HG03457 (cell line): ENCODE data around the gene RHOBTB1.
"Not testable (repeated sequence)": the region's sequence is repeated elsewhere in the genome, so short reads cannot be mapped to it uniquely, and the experiment has no call there.

Experiments
- ATAC-seq: cut with Tn5 transposase; IDR thresholded peaks from one replicate; pipeline ENCODE4 v1.9.1; 2021; ENCODE audit warnings: moderate number of reproducible peaks; ENCODE audit not compliant: unreplicated experiment

RHOBTB1 gene

DNA sequence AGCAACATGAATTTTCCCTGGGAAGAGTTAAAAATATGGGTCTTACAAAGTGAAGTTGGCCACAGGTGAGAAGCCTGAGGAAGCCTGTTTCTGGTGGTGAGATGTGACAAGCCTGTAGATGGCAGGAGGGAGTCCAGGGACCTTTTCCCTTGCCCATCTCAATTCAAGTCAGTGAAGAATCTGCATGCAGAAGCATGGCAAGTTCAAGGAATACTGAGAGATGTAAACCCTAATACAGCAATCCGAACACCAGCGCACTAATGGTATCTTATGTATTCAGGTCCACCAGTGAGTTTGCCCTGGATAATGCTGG, 73.6 kb downstream of the RHOBTB1 start:
- ATAC-seq, result no peak

DNA sequence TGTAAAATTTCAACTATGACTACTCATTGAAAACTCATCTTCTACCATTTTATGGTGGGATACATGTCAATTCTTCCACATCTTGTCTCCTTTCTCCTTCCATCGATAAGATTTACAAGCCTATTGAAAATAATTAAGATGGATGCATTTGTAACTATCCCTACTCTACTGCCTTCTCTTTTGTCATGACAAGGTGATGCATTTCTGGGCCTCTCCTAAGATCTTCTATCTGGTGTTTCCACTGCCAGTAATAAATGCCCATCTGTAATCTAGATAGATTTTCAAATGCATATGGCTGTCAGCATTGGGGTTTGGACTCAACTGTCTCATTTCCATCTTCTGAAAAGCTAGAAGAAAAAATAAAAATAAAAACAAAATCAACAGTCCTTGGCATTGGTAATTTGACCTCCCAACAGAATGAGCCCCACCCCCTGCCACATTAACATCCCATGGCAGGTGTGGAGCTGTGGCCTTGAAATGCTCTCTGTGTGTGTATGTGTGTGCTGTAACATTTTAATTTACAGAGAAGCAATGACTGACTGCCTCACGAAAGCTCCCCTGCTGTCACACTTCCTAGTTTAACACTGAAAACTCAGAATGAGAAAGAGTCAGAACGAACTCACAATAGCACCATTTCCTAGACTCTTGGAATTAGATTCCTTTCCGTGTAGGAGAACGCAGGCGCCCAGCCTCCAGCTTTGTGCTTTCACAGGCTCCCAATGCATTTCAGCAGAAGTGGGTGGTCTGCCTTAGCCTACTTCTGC, 74.2 kb downstream of the RHOBTB1 start:
- ATAC-seq, result no peak

DNA sequence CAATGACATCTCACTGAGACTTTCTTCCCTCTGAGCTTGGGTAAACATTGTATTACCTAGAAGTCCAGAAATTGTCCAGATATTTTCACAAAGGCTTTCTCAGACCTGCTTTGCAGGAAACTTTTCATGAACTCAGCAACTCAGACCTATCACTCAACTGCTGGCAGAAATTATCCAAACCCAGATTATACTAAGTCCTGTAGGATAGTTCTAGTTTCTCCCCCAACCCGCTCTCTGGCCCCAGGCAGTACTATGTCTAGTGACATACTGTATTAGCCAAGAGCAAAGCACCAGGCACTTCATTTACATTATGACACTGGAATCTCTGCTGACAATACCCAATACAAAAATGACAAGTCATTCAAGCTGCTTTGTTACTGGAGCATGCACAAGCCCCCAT, 75.0 kb downstream of the RHOBTB1 start:
- ATAC-seq, result no peak

DNA sequence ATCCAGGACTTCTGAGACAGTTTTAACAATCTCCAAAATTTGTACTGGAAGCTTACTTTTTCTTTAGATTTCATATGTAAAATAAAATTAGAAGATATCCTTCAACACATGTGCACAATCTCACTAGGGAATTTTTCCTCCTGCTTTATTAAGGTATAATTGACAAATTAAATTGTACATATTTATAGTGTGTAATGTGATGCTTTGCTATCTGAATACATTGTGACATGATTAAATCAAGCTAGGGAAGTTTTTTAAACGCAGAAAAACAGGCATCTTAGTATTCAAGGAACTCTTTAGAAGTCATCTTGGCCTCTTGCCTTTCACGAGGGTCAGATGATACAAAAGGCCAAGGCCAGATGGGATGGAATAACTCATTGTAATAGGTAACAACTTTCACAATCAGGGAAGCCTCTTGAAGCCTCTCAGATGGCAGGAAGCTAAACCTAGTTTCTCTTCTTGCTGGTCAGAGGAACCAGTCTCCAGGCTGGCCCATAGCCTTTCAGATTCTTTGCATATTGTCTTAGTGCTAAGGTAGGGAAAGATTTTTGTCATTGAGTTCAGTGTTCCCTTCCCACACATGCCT, 78.7 kb downstream of the RHOBTB1 start:
- ATAC-seq, result no peak

DNA sequence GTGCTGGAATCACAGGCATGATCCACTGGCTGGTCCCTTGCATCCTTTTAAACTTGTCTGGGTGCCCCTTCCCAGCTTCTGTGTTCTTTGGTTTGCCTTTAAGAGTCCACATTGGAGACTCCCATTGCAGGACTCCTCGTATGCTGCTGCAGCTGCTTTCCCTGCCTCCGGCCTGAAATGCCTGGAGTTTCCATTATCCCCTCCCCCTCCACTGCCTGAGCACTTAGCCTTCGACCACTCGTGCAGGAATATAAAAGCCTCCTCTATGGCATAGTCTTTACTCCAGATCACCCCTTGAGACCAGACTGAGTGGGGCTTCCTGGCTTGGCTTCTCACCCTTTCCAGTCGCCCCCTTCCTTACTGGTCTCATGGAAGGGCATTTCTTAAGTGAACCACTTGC, 80.2 kb downstream of the RHOBTB1 start:
- ATAC-seq, result no peak

DNA sequence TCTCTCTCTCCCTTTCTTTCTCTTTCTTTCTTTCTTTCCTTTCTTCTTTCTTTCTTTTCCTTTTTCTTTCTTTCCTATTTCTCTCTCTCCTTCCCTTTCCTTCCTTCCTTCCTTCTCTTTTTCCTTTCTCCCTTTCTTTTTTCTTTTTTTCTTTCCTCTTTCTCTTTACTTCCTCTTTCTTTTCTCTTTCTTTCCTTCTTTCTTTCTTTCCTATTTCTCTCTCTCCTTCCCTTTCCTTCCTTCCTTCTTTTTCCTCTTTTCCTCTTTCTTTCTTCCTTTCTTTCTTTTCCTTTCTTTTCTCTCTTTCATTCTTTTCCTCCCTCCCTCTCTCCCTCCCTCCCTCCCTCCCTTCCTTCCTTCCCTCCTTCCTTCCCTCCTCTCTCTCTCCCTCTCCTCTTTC, 81.5 kb downstream of the RHOBTB1 start:
- ATAC-seq, result no peak

DNA sequence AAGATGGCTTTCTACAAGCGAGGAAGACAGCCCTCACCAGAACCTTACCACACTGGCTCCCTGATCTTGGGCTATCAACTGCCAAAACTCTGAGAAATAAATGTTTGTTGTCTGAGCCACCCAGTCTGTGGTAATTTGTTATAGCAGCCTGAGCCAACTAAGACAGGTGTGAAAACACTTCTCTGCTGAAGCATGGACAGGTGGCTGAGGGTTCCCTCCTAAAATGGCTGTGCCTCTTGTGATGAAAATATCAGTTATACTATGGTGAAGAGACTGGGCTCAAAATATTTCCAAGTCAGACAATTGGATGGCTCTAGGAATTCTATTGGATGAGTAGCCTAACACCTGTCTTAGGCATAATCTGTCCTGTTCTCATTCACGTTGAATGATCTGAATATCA, 87.6 kb downstream of the RHOBTB1 start:
- ATAC-seq, result no peak

DNA sequence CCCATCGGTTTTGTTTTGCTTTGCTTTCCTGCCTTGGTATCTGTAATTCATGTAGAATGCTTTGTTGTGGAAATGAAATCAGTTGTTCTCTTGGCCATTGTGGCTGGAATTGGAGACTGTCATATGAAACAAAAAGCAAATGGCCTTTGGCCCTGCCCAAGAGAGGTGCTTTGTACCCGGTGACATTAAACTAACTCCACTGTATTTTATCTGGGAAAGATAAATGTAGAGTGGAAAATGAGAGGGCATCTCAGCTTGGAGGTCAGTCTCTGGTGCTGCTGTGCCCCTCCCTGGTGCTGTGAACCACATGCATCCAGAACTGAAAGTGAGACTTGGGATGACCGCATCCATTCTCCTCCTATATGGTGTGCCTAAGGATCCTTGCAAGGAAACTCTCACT, 90.3 kb downstream of the RHOBTB1 start:
- no peak for ATAC-seq

DNA sequence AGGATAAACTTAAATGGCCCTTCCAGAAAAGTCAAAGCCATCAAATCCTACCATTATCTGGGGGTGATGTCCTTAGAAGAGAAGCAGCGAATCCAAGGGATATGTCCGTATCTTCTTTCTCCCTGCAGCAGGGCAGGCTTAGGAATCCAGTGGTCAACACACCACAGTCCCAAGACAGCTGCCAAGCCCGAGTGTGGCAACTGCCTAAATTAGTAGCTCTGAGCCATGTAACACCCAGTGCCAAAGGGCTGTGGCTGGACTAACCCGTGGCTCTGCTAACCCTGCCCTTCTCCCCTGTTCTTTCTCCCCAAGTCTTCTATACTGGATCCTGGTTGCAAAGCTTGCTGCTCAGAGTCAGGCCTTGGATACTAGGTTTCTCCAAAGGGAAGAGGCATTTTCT, 90.9 kb downstream of the RHOBTB1 start:
- no peak for ATAC-seq

DNA sequence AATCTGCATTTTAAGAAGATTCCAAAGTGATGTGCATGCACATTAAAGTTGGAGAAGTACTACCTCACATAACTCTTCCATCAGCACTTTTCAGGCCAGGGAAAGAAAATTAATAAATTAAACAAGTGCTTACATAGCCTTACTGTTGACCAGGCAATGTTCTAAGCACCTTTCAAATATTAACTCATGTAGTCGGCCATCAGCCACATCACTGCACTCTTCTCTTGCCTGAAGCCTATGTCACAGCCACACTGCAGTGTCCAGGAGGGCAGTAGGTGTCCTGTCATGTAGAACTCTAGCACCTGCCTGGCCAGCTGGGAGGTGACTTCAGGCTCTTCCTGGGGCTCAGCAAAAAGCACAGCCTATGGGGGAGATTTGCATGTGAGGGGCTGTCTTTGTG, 94.2 kb downstream of the RHOBTB1 start:
- ATAC-seq, result no peak

DNA sequence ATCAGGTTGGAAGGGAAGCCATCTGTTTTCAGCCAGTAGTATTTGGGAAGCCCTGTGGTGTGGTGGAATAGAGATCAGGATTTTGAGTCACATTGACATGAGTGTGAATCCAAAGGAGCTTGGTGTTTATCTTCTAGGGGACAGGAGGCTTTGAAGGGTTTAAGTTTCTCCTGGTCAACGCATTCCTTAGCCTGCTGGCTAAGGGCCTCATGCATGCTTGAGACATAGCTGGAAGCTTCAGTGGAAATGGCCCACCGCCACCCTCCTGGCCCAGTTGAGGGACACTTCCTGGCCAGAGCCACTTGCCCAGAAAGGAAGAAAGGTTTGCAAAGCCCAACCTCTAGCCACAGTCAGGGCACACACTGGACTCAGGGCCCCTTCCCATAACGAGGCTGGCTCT, 94.8 kb downstream of the RHOBTB1 start:
- no peak for ATAC-seq

DNA sequence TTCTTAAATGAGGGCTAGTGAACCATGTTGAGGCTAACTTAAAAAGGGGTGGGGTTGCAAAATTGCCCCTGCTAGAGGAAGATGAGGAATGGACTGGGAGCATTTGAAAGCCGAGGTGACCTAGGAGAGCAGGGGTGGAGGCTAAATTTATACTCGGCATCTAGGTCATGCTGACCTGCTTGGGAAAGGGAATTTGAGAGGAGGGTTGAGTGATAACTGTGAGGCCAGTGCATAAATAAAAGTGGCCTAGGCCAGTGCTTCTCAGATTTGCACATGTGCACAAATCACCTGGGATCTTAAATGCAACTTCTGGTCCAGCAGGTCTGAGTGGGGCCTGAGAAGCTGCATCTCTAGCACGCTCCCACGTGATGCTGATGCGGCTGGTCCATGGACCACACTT, 95.3 kb downstream of the RHOBTB1 start:
- ATAC-seq, result no peak

DNA sequence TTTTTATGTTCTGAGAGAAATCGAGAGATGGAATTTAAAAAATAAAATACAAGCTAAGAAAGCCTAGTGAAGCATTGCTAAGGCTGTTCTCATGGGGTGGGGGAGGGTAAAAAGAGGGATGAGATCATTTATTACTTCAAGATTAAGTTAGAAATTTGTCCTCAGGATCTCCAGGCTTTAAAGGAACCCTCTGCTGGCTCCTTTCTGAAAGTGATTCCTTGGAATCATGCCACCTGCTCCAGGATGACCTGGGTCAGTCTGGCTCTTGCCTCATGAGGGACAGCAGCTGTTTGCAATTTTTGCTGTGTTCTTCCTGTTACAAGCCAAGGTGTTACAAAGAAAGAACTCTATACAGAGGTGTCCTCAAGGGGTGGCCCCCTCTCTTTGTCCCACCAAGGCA, 95.9 kb downstream of the RHOBTB1 start:
- no peak for ATAC-seq

DNA sequence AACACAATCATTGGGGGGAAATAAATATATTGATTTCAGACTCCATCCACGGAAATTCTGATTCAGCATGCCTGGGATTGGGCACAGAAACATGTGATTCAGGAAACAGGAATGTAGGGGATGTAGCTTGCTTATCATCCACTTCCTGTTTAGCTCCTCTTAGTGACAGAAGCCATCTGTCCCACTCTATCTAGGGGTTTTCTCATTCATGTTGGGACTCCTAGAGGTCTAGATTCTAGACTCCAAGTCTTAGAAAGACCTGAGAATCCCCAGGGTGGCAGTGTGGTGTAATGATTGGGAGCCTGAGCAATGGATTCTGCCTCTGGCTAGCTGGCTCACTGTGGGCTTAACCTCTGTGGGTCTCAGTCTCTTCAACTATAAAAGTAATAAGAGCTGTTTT, 97.8 kb downstream of the RHOBTB1 start:
- no peak for ATAC-seq

DNA sequence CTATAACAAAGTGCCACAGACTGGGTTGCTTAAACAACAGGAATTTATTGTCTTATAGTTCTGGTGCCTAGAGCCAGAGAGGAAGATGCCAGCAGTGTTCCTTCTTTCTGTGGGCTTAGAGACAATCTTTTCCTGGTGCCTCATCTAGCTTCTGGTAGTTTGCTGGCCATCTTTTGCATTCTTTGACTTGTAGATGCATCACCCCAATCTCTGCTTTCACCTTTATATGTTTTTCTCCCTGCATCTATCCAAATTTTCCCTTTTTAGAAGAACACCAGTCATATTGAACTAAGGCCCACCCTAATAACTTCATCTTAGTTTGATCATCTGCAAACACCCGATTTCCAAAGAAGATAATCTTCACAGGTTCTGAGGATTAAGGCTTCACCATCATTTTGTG, 98.9 kb downstream of the RHOBTB1 start:
- ATAC-seq, result no peak

DNA sequence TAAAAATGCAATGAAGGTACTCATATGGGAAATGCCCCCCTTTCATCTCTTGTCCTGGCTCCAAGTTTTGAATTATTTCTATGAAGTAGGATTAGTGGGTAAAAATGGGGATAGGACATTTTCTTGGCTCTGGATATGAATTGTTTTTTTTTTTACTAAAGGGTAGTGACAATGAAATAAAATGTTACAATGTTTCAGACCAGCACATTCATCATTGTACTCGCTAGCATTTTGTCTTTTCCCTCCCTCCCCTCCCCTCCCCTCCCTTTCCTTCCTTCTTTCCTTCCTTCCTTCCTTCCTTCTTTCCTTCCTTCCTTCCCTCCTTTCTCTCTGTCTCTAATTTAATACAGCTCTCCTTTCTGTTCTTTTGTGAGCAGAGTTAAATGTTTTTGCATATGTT, 101.3 kb downstream of the RHOBTB1 start:
- ATAC-seq, result no peak

DNA sequence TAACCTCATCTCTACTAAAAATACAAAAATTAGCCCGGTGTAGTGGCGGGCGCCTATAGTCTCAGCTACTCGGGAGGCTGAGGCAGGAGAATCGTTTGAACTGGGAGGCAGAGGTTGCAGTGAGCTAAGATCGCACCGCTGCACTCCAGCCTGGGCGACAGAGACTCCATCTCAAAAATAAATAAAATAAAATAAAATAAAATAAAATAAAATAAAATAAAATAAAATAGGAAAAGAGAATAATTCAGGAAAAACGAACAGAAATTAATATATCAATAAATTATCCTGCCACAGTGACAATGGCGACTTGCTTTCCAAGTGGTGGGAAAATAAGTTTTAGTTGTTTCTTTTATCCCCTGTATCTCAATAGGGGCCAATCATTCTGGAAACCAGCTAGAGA, 102.8 kb downstream of the RHOBTB1 start:
- ATAC-seq, result not testable (repeated sequence)

DNA sequence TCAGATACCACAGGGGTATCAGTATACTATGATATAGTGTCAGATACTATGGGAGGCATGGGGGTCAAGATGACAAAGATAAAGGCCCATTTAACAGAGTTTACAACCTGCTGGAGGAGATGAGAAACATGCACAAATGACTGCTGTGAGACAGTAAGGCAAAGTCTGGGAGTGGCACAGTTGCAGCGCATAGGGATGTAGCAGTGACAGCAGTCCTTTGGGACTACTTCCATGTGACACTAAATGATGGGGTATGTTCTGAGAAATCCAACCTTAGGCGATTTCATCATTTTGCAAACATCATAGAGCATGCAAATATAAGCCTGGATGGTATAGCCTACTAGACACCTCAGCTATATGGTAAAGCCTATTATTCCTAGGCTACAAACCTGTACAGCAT, 108.9 kb downstream of the RHOBTB1 start:
- ATAC-seq, result no peak

DNA sequence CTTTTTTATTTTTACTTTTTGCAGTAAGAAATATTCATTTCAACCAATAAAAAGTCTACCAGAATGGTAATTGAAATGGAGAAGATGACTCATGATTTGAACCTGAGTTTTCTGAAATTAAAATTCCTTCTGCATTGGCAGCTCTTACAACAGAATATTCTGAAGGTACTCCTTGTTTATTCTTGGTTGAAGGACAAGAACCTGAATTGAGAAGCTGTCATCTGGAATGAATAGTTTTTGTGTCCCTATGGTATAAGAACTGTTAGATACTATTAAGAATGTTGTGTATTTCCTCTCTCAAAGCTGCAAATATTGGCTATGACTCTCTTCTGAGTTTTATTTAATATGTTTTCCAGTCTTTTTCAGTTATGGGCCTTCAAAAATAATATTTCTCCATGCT, 109.6 kb downstream of the RHOBTB1 start:
- no peak for ATAC-seq

DNA sequence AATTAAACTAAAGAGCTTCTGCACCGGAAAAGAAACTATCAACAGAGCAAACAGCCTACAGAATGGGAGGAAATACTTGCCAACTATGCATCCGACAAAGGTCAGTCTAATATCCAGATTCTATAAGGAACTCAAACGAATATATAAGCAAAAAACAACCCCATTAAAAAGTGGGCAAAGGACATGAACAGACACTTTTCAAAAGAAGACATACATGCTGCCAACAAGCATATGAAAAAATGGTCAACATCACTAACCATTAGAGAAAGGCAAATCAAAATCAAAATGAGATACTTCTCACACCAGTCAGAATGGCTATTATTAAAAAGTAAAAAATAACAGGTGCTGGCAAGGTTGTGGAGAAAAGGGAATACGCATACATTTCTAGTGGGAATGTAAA, 111.8 kb downstream of the RHOBTB1 start:
- not testable (repeated sequence) for ATAC-seq

DNA sequence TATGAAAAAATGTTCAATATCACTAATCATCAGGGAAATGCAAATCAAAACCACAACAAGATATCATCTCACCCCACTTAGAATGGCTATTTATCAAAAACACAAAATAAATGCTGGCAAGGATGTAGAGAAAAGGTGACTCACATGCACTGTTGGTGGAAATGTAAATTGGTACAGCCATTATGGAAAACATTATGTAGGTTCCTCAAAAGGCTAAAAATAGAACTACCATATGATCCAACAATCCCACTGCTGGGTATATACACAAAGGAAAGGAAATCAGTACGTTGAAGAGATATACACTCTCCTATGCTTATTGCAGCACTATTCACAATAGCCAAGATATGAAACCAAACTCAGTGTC, 115.5 kb downstream of the RHOBTB1 start:
- ATAC-seq, result no peak

DNA sequence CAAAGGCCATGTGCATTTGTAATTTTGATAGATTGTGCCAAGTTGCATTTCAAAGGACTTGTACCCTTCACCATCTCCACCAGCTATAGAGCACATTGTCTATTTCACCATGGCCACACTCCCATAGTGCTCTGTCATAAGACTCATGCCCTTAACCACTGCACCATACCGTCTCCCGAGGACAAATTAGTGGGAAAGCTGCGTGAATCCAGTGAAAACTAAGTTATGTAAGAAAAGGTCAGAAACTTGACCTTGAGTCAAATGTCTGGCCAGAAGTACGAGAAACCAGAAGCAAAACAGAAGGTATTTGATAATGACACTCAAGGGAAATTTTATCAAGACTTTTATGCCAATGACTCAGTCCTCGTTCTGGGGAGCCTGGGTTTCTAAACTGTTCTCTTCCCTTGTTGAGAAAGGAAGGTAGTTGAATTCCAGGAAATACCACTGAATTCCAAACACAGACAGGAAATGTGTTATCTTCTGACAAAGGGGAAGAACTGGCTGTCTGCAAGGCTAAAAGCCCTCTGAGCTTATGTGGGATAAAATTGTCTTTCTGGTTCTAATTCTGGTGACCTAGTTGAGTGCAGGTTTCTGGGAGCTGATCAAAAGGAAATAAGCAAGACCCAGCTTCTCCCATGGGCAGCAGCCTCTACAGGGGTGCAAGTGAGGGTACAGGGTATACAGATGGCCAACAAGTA, 116.0 kb downstream of the RHOBTB1 start:
- no peak for ATAC-seq

DNA sequence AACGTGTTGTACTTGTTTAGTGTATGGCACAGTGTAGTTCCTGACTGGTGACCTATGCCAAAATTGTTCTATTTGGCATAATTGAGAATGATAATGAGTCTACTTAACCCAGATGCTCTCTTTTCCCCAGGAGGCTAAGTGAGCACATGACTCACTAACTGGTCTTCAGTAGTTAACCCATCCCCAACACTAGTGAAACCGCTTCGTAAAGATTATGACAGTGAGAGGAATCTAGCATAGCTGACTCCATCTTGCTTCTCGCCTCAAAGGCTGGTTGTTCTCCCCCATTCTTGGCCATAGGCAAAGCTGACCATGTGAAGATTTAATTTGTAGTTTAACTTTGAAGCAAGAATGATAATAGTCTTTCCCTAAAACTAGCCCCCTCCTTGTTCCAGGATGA, 118.5 kb downstream of the RHOBTB1 start:
- no peak for ATAC-seq
